Mesenchymal stem cell (in vitro differentiated cells and primary cell): ENCODE data around the gene COG6.

Source experiments
- DNase-seq: peaks from one replicate; pipeline ENCODE4 v3.0.0-alpha.2; 2013
- H2AFZ ChIP-seq: one replicate; pipeline ENCODE4 v1.6.1; 2013; ENCODE audit warnings: low read depth, mild to moderate bottlenecking, control low read depth, inconsistent platforms, low read length, moderate library complexity
- H2AK5ac ChIP-seq: 2 replicates; pipeline ENCODE4 v1.6.1; 2013; ENCODE audit warnings: low read length, moderate library complexity, mild to moderate bottlenecking, inconsistent platforms; ENCODE audit not compliant: severe bottlenecking
- H2BK120ac ChIP-seq: one replicate; pipeline ENCODE4 v1.6.1; 2013; ENCODE audit warnings: low read depth, mild to moderate bottlenecking, inconsistent platforms, low read length, moderate library complexity
- H2BK12ac ChIP-seq, 2 experiments: one replicate each; pipeline ENCODE4 v1.6.1; 2013; ENCODE audit warnings: inconsistent platforms in 2 of 2, low read length in 2 of 2, mild to moderate bottlenecking in 2 of 2, moderate library complexity in 2 of 2, control low read depth in 1 of 2
- H2BK15ac ChIP-seq: one replicate; pipeline ENCODE4 v1.6.1; 2013; ENCODE audit warnings: mild to moderate bottlenecking, low read depth, inconsistent platforms; ENCODE audit not compliant: poor library complexity, severe bottlenecking
- H2BK5ac ChIP-seq: 2 replicates; pipeline ENCODE4 v1.6.1; 2013; ENCODE audit warnings: low read depth, mild to moderate bottlenecking, low read length, control low read depth, inconsistent platforms; ENCODE audit not compliant: poor library complexity, severe bottlenecking
- H3K14ac ChIP-seq, 2 experiments: one replicate each; pipeline ENCODE4 v1.6.1; 2013; ENCODE audit warnings: inconsistent platforms in 2 of 2, low read length in 2 of 2, control low read depth in 1 of 2, mild to moderate bottlenecking in 1 of 2, moderate library complexity in 1 of 2
- H3K18ac ChIP-seq, 2 experiments: one replicate each; pipeline ENCODE4 v1.6.1; 2013; ENCODE audit warnings: inconsistent platforms in 2 of 2, low read length in 2 of 2, control low read depth in 1 of 2, low read depth in 1 of 2, mild to moderate bottlenecking in 1 of 2
- H3K23ac ChIP-seq, 2 experiments: one replicate each; pipeline ENCODE4 v1.6.1; 2013; ENCODE audit warnings: inconsistent platforms in 2 of 2, low read length in 2 of 2, mild to moderate bottlenecking in 2 of 2, moderate library complexity in 2 of 2, control low read depth in 1 of 2
- H3K27ac ChIP-seq: 2 replicates; pipeline ENCODE4 v1.5.1; 2013; ENCODE audit warnings: mild to moderate bottlenecking, moderate library complexity, low read length, control low read depth, inconsistent platforms; ENCODE audit not compliant: poor library complexity, severe bottlenecking
- H3K27me3 ChIP-seq, 2 experiments: 2 replicates each; pipeline versions ENCODE4 v1.6.1 to v1.7.0; 2013; ENCODE audit warnings: low read length in 2 of 2, mild to moderate bottlenecking in 2 of 2, moderate library complexity in 2 of 2, control low read depth in 1 of 2, inconsistent platforms in 1 of 2; ENCODE audit not compliant: control insufficient read depth in 1 of 2, insufficient read depth in 1 of 2
- H3K36me3 ChIP-seq, 2 experiments: 2 replicates each; pipeline versions ENCODE4 v1.6.1 to v1.7.0; 2013; ENCODE audit warnings: low read length in 2 of 2, control low read depth in 1 of 2, inconsistent platforms in 1 of 2, low read depth in 1 of 2, mild to moderate bottlenecking in 1 of 2; ENCODE audit not compliant: insufficient read depth in 2 of 2, control insufficient read depth in 1 of 2
- H3K4ac ChIP-seq, 2 experiments: one replicate each; pipeline ENCODE4 v1.6.1; 2013; ENCODE audit warnings: inconsistent platforms in 2 of 2, low read length in 2 of 2, mild to moderate bottlenecking in 2 of 2, moderate library complexity in 2 of 2, control low read depth in 1 of 2, low read depth in 1 of 2
- H3K4me1 ChIP-seq: 2 replicates; pipeline ENCODE4 v1.6.1; 2013; ENCODE audit warnings: low read depth, low read length, control low read depth; ENCODE audit not compliant: control insufficient read depth, insufficient read depth
- H3K4me2 ChIP-seq: 2 replicates; pipeline ENCODE4 v1.6.1; 2013; ENCODE audit warnings: low read length, mild to moderate bottlenecking, inconsistent platforms; ENCODE audit not compliant: poor library complexity, severe bottlenecking
- H3K4me3 ChIP-seq, 2 experiments: 2 replicates each; pipeline versions ENCODE4 v1.5.1 to v1.7.0; 2013; ENCODE audit warnings: low read length in 2 of 2, mild to moderate bottlenecking in 2 of 2, control low read depth in 1 of 2, low read depth in 1 of 2; ENCODE audit not compliant: insufficient read depth in 1 of 2
- H3K79me1 ChIP-seq: replicated peaks from 2 replicates; pipeline ENCODE4 v1.6.1; 2013; ENCODE audit warnings: mild to moderate bottlenecking, control low read depth, low read length, inconsistent platforms; ENCODE audit not compliant: poor library complexity, severe bottlenecking
- H3K9ac ChIP-seq: 2 replicates; pipeline ENCODE4 v1.7.0; 2013; ENCODE audit warnings: mild to moderate bottlenecking, low read length, moderate library complexity
- H3K9me3 ChIP-seq: 2 replicates; pipeline ENCODE4 v1.7.0; 2013; ENCODE audit warnings: mild to moderate bottlenecking, low read length; ENCODE audit not compliant: control insufficient read depth
- H4K8ac ChIP-seq: one replicate; pipeline ENCODE4 v1.6.1; 2013; ENCODE audit warnings: inconsistent platforms, mild to moderate bottlenecking, low read length, moderate library complexity
- H4K91ac ChIP-seq: one replicate; pipeline ENCODE4 v1.6.1; 2013; ENCODE audit warnings: mild to moderate bottlenecking, low read length, inconsistent platforms
- WGBS: methylation state at CpG from one replicate; pipeline ENCODE4 v1.1.7; 2013; ENCODE audit warnings: mixed read lengths; 5-methylcytosine and 5-hydroxymethylcytosine counted together

Gene COG6

DNA sequence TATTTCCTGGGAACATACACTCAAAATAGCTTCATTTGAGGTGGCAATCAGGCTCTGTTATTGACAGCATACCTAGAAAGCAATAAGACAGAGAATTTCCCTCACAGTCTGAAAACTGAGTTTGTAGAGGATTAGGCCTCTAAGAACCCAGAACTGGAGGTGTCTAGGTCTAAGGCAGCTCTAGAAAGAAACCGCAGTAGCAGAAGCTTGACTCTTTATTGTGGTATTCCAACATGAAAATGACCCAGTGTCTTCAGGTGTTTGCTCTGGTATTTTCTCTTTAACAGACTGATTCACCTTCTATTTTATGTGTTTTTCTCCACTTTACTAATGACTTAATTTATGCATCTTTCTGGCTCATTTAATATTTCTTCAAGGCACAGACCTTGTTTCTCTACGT lies 8.5 kb downstream of the COG6 start:
- no peak overlapping the region for H2BK5ac ChIP-seq
- DNase-seq: no peak
- H3K9me3 ChIP-seq: no peaks in the 10 kb centered on the region
- H3K9ac ChIP-seq: no peak overlapping the region
- H2AK5ac ChIP-seq: no peak overlapping the region
- H2BK15ac ChIP-seq: no peak overlapping the region
- H3K79me1 ChIP-seq: peaks cover 6% of the 10 kb centered on the region
- no peak overlapping the region for H3K27ac ChIP-seq
- H3K23ac ChIP-seq: no peak overlapping the region
- no peak overlapping the region for H2AFZ ChIP-seq
- 100% methylated on average over 1 of the region's 2 CpGs for WGBS
- no peak overlapping the region for H3K4me3 ChIP-seq
- H4K8ac ChIP-seq: no peak overlapping the region
- H3K27me3 ChIP-seq: no peaks in the 10 kb centered on the region
- no peak overlapping the region for H3K14ac ChIP-seq
- no peak overlapping the region for H3K4me2 ChIP-seq
- peaks cover 3 to 71% of the 10 kb centered on the region in 2 experiments for H3K36me3 ChIP-seq
- H4K91ac ChIP-seq: no peak overlapping the region
- no peaks in the 10 kb centered on the region for H3K4me1 ChIP-seq
- H2BK120ac ChIP-seq: no peak overlapping the region
- H3K4ac ChIP-seq: no peak overlapping the region
- no peak overlapping the region for H3K18ac ChIP-seq
- H2BK12ac ChIP-seq: no peak overlapping the region

- WGBS: no CpG with 5 or more reads among the region's 1 CpG
Measured at GRCh38 chr13:39665763-39666162, 10.3 kb downstream of the COG6 start.

GRCh38 chr13:39670445-39670844 lies 15.0 kb downstream of the COG6 start:
- Histone ChIP-seq H2AK5ac (no peak overlapping the region), H2BK12ac (no peak overlapping the region), H3K4ac (no peak overlapping the region), H3K23ac (no peak overlapping the region), H4K8ac (no peak overlapping the region), H2BK15ac (no peak overlapping the region), H3K14ac (no peak overlapping the region), H3K4me3 (no peak overlapping the region), H3K36me3 (peaks cover 0 to 31% of the 10 kb centered on the region in 2 experiments), H3K9me3 (no peaks in the 10 kb centered on the region), H4K91ac (no peak overlapping the region), H3K4me2 (no peak overlapping the region), H2BK120ac (no peak overlapping the region), H3K27ac (no peak overlapping the region), H2AFZ (no peak overlapping the region), H3K9ac (no peak overlapping the region), H2BK5ac (no peak overlapping the region), H3K79me1 (peaks cover 1% of the 10 kb centered on the region), H3K4me1 (no peaks in the 10 kb centered on the region), H3K18ac (no peak overlapping the region), H3K27me3 (no peaks in the 10 kb centered on the region)
- 100% methylated on average over 1 of the region's 2 CpGs for WGBS
- no peak for DNase-seq

More at GRCh38 chr13:39665763-39666162, 10.3 kb downstream of the COG6 start:
- no peak overlapping the region for H3K23ac ChIP-seq
- H3K4me2 ChIP-seq: no peak overlapping the region
- H3K4me3 ChIP-seq: no peak overlapping the region
- H4K8ac ChIP-seq: no peak overlapping the region
- H2BK12ac ChIP-seq: no peak overlapping the region
- peaks cover 4% of the 10 kb centered on the region for H3K79me1 ChIP-seq
- no peak overlapping the region for H3K14ac ChIP-seq
- no peak overlapping the region for H2AFZ ChIP-seq
- H3K36me3 ChIP-seq: peaks cover 3 to 61% of the 10 kb centered on the region in 2 experiments
- no peak overlapping the region for H3K9ac ChIP-seq
- no peak overlapping the region for H3K27ac ChIP-seq
- no peak overlapping the region for H2BK5ac ChIP-seq
- no peak overlapping the region for H2AK5ac ChIP-seq
- H2BK120ac ChIP-seq: no peak overlapping the region
- H3K4me1 ChIP-seq: no peaks in the 10 kb centered on the region
- H3K18ac ChIP-seq: no peak overlapping the region
- H2BK15ac ChIP-seq: no peak overlapping the region
- H3K27me3 ChIP-seq: no peaks in the 10 kb centered on the region
- H4K91ac ChIP-seq: no peak overlapping the region
- no peaks in the 10 kb centered on the region for H3K9me3 ChIP-seq
- DNase-seq: no peak
- no peak overlapping the region for H3K4ac ChIP-seq

GRCh38 chr13:39672378-39673132 lies 17.1 kb downstream of the COG6 start:
- no peak overlapping the region for H3K18ac ChIP-seq
- H3K27ac ChIP-seq: no peak overlapping the region
- 80% methylated on average over 2 of the region's 3 CpGs for WGBS
- peaks cover 0 to 19% of the 10 kb centered on the region in 2 experiments for H3K36me3 ChIP-seq
- H3K79me1 ChIP-seq: peaks cover 1% of the 10 kb centered on the region
- no peak overlapping the region for H3K4me3 ChIP-seq
- H3K4me2 ChIP-seq: no peak overlapping the region
- peak; percentile 62 for DNase-seq
- no peak overlapping the region for H2AFZ ChIP-seq
- H2BK120ac ChIP-seq: no peak overlapping the region
- no peaks in the 10 kb centered on the region for H3K9me3 ChIP-seq
- H4K91ac ChIP-seq: no peak overlapping the region
- no peak overlapping the region for H2BK12ac ChIP-seq
- H2BK5ac ChIP-seq: peak overlapping the region; percentile 57
- no peak overlapping the region for H3K4ac ChIP-seq
- no peak overlapping the region for H4K8ac ChIP-seq
- no peak overlapping the region for H2AK5ac ChIP-seq
- H3K14ac ChIP-seq: no peak overlapping the region
- no peaks in the 10 kb centered on the region for H3K27me3 ChIP-seq
- no peak overlapping the region for H3K9ac ChIP-seq
- H2BK15ac ChIP-seq: no peak overlapping the region
- H3K23ac ChIP-seq: no peak overlapping the region
- no peaks in the 10 kb centered on the region for H3K4me1 ChIP-seq
